ENCODE data around the gene YAE1.

The YAE1 gene

GRCh38 chr7:39605087-39605486, 38.9 kb downstream of the YAE1 start:
- Histone ChIP-seq H3K4me3 (ENCODE audit: low read depth, low read length, poor library complexity, severe bottlenecking) (no peak overlapping the region), H3K27me3 (ENCODE audit: insufficient read depth, low read length) (no peaks in the 10 kb centered on the region), H3K79me2 (ENCODE audit: insufficient read depth, low read length) (no peaks in the 10 kb centered on the region), H3K9me3 (ENCODE audit: low read length) (no peaks in the 10 kb centered on the region), H3K36me3 (ENCODE audit: insufficient read depth, low read length) (no peaks in the 10 kb centered on the region), H3K9me2 (ENCODE audit: low read depth, low read length) (no peaks in the 10 kb centered on the region), H4K20me1 (ENCODE audit: insufficient read depth, low read length) (no peaks in the 10 kb centered on the region), H2AFZ (ENCODE audit: low read length) (no peak overlapping the region), H3K4me1 (ENCODE audit: insufficient read depth, low read length, severe bottlenecking) (no peaks in the 10 kb centered on the region), H3K9ac (ENCODE audit: low read length) (no peak overlapping the region), H3K27ac (ENCODE audit: low read depth, low read length, poor library complexity, severe bottlenecking) (no peak overlapping the region), H3F3A (ENCODE audit: insufficient read depth, low read length) (no peaks in the 10 kb centered on the region), H3K4me2 (ENCODE audit: low read length) (no peak overlapping the region)
- no peak for TF ChIP-seq CTCF (IDR thresholded peaks at IDR 0.05; ENCODE audit: low read length)
- no peak for TF ChIP-seq EZH2 (IDR thresholded peaks at IDR 0.05; ENCODE audit: borderline replicate concordance, low read length)

- no peaks in the 10 kb centered on the region for H3F3A ChIP-seq (ENCODE audit: insufficient read depth, low read length)
- H3K4me3 ChIP-seq (ENCODE audit: low read depth, low read length, poor library complexity, severe bottlenecking) = no peak overlapping the region
- no peaks in the 10 kb centered on the region for H3K4me1 ChIP-seq (ENCODE audit: insufficient read depth, low read length, severe bottlenecking)
- no peaks in the 10 kb centered on the region for H3K27me3 ChIP-seq (ENCODE audit: insufficient read depth, low read length)
- H3K9me3 ChIP-seq (ENCODE audit: low read length) = no peaks in the 10 kb centered on the region
- H2AFZ ChIP-seq (ENCODE audit: low read length) = no peak overlapping the region
- H3K9ac ChIP-seq (ENCODE audit: low read length) = no peak overlapping the region
- no peaks in the 10 kb centered on the region for H4K20me1 ChIP-seq (ENCODE audit: insufficient read depth, low read length)
- TF ChIP-seq EZH2 (IDR thresholded peaks at IDR 0.05; ENCODE audit: borderline replicate concordance, low read length) = no peak
- no peaks in the 10 kb centered on the region for H3K9me2 ChIP-seq (ENCODE audit: low read depth, low read length)
- H3K4me2 ChIP-seq (ENCODE audit: low read length) = no peak overlapping the region
- H3K36me3 ChIP-seq (ENCODE audit: insufficient read depth, low read length) = no peaks in the 10 kb centered on the region
- no peaks in the 10 kb centered on the region for H3K79me2 ChIP-seq (ENCODE audit: insufficient read depth, low read length)
- H3K27ac ChIP-seq (ENCODE audit: low read depth, low read length, poor library complexity, severe bottlenecking) = no peak overlapping the region
Measured at GRCh38 chr7:39606352-39606751, 40.1 kb downstream of the YAE1 start.

- TF ChIP-seq EZH2 (IDR thresholded peaks at IDR 0.05; ENCODE audit: borderline replicate concordance, low read length) (no peak), CTCF (IDR thresholded peaks at IDR 0.05; ENCODE audit: low read length) (no peak)
- Histone ChIP-seq H4K20me1 (ENCODE audit: insufficient read depth, low read length) (no peaks in the 10 kb centered on the region), H3K9me2 (ENCODE audit: low read depth, low read length) (no peaks in the 10 kb centered on the region), H3K4me1 (ENCODE audit: insufficient read depth, low read length, severe bottlenecking) (no peaks in the 10 kb centered on the region), H2AFZ (ENCODE audit: low read length) (no peak overlapping the region), H3K36me3 (ENCODE audit: insufficient read depth, low read length) (no peaks in the 10 kb centered on the region), H3F3A (ENCODE audit: insufficient read depth, low read length) (no peaks in the 10 kb centered on the region), H3K4me3 (ENCODE audit: low read depth, low read length, poor library complexity, severe bottlenecking) (no peak overlapping the region), H3K9ac (ENCODE audit: low read length) (no peak overlapping the region), H3K9me3 (ENCODE audit: low read length) (no peaks in the 10 kb centered on the region), H3K79me2 (ENCODE audit: insufficient read depth, low read length) (no peaks in the 10 kb centered on the region), H3K27ac (ENCODE audit: low read depth, low read length, poor library complexity, severe bottlenecking) (no peak overlapping the region), H3K27me3 (ENCODE audit: insufficient read depth, low read length) (no peaks in the 10 kb centered on the region), H3K4me2 (ENCODE audit: low read length) (no peak overlapping the region)
Measured at GRCh38 chr7:39606941-39607340, 40.7 kb downstream of the YAE1 start.

GRCh38 chr7:39607865-39608264, 41.7 kb downstream of the YAE1 start:
- no peak overlapping the region for H3K4me2 ChIP-seq (ENCODE audit: low read length)
- TF ChIP-seq CTCF (IDR thresholded peaks at IDR 0.05; ENCODE audit: low read length) = no peak
- no peak for TF ChIP-seq EZH2 (IDR thresholded peaks at IDR 0.05; ENCODE audit: borderline replicate concordance, low read length)
- no peaks in the 10 kb centered on the region for H3F3A ChIP-seq (ENCODE audit: insufficient read depth, low read length)
- H3K4me3 ChIP-seq (ENCODE audit: low read depth, low read length, poor library complexity, severe bottlenecking) = no peak overlapping the region
- no peaks in the 10 kb centered on the region for H3K9me3 ChIP-seq (ENCODE audit: low read length)
- no peaks in the 10 kb centered on the region for H3K4me1 ChIP-seq (ENCODE audit: insufficient read depth, low read length, severe bottlenecking)
- H4K20me1 ChIP-seq (ENCODE audit: insufficient read depth, low read length) = no peaks in the 10 kb centered on the region
- no peak overlapping the region for H3K27ac ChIP-seq (ENCODE audit: low read depth, low read length, poor library complexity, severe bottlenecking)
- no peaks in the 10 kb centered on the region for H3K79me2 ChIP-seq (ENCODE audit: insufficient read depth, low read length)
- no peaks in the 10 kb centered on the region for H3K9me2 ChIP-seq (ENCODE audit: low read depth, low read length)
- H2AFZ ChIP-seq (ENCODE audit: low read length) = no peak overlapping the region
- no peaks in the 10 kb centered on the region for H3K27me3 ChIP-seq (ENCODE audit: insufficient read depth, low read length)
- no peaks in the 10 kb centered on the region for H3K36me3 ChIP-seq (ENCODE audit: insufficient read depth, low read length)
- H3K9ac ChIP-seq (ENCODE audit: low read length) = no peak overlapping the region
